ENCODE data around the gene NAT8L. TPM values are rescaled to one million over a fixed set of nuclear protein-coding genes. Genes with fewer than 3 reads are reported as not detected.

NAT8L gene
- total RNA-seq, 1 experiment from 2014 or later: 13.9 TPM

DNA sequence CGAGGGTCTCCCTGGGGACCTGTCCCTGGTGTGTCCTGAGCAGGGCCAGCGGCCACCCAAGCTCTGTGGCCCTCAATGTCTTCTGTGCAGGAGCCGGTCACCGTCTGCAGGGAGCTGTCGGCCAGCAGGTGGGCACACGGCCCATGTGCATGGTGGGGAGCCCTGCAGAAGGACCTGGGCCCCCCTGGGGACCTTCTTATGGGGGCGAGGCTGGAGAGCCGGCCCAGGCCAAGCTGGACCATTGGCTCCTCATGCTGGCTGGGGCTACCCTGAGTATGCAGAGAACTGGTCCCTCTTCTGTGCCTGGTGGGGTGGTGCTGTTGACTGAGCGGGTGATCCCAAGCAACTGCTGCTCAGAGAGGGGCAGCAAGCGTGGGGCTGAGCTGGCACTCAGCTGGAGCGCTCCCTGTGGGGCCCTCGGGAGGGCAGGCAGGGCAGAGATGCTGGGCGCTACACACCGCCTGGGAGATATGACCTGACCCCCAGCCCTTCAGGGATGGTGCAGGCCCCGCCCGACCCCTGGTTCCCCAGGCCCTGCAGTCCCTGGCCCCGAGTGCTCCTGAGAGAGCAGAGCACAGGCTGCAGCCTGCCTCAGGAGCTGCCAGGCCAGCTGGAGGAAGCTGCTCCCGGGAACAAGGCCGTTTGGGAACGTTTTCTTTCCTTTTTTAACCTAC is 14.8 kb downstream of the NAT8L start:
- H3K27me3 Mint-ChIP-seq (ENCODE audit: low read depth): peaks cover 2% of the 10 kb centered on the region; the same call in 1 of the 2 replicates

More for the DNA sequence above, 14.8 kb downstream of the NAT8L start:
- no peak overlapping the region for H3K27ac Mint-ChIP-seq
- no peak for TF ChIP-seq CTCF (conservative IDR thresholded peaks at IDR 0.05)
- no peaks in the 10 kb centered on the region for H3K36me3 Mint-ChIP-seq (ENCODE audit: insufficient read depth in 1 of 3, low read depth in 3 of 3)
- no peak overlapping the region for H3K23ac ChIP-seq (ENCODE audit: insufficient read length, low read depth, low read length)
- no peak overlapping the region for H3K56ac ChIP-seq (ENCODE audit: insufficient read length, low read depth, low read length)
- H2BK20ac ChIP-seq (ENCODE audit: low read depth, low read length, poor library complexity, severe bottlenecking): no peak overlapping the region
- H3K4me3 Mint-ChIP-seq: no peak overlapping the region
- no peaks in the 10 kb centered on the region; the same call in 1 of the 2 replicates for H3K4me1 ChIP-seq (ENCODE audit: insufficient read depth, low read length)
- no peaks in the 10 kb centered on the region for H3K9me3 ChIP-seq (ENCODE audit: control insufficient read depth, low read depth, low read length)
- no peaks in the 10 kb centered on the region for H4K20me1 ChIP-seq (ENCODE audit: control insufficient read depth, insufficient read depth, insufficient read length)
- no peak overlapping the region for H3T11ph ChIP-seq (ENCODE audit: low read length)
- WGBS (ENCODE audit: extremely low coverage, insufficient read length, low lambda C conversion rate): no CpG with 5 or more reads among the region's 20 CpGs
- no peak overlapping the region for H3K9ac ChIP-seq (ENCODE audit: extremely low read depth, insufficient read length, low read length)
- no peak overlapping the region for H3K4me2 ChIP-seq (ENCODE audit: insufficient read depth, insufficient read length, low read length)
- H2BK120ac ChIP-seq (ENCODE audit: low read depth, low read length, poor library complexity, severe bottlenecking): no peak overlapping the region
- H3K27ac ChIP-seq (ENCODE audit: insufficient read length, low read depth, low read length): no peak overlapping the region
- no peaks in the 10 kb centered on the region for H3K27me3 ChIP-seq (ENCODE audit: insufficient read depth, low read length)
- H3K18ac ChIP-seq (ENCODE audit: insufficient read length, low read depth, low read length): no peak overlapping the region
- no peaks in the 10 kb centered on the region; a peak in 1 of 5 replicates for H3K9me3 Mint-ChIP-seq
- no peak overlapping the region for H2AFZ ChIP-seq (ENCODE audit: low read length)
- H3K4me1 Mint-ChIP-seq: peaks cover 12 to 24% of the 10 kb centered on the region in 2 experiments
- no peak overlapping the region for H2BK15ac ChIP-seq (ENCODE audit: low read depth, low read length)
- H4K5ac ChIP-seq (ENCODE audit: insufficient read length, low read depth, low read length): no peak overlapping the region
- H3K79me1 ChIP-seq (ENCODE audit: insufficient read depth, low read depth, low read length, poor library complexity, severe bottlenecking): no peaks in the 10 kb centered on the region
- peak; percentile 23 for DNase-seq
- no peak overlapping the region for H4K8ac ChIP-seq (replicated peaks; ENCODE audit: insufficient read length, low read depth, low read length)
- no peak overlapping the region for H2AK5ac ChIP-seq (ENCODE audit: insufficient read length, low read length)
- no peak overlapping the region for H2BK12ac ChIP-seq (ENCODE audit: insufficient read length, low read depth, low read length)
- no peak overlapping the region for H4K91ac ChIP-seq (ENCODE audit: insufficient read length, low read depth, low read length)
- no peak overlapping the region for H3K14ac ChIP-seq (ENCODE audit: insufficient read depth, low read length)
- no peaks in the 10 kb centered on the region for H3K79me2 ChIP-seq (ENCODE audit: insufficient read depth, low read length)
- no peak overlapping the region for H2BK5ac ChIP-seq (ENCODE audit: insufficient read length, low read length)
- no peaks in the 10 kb centered on the region for H3K23me2 ChIP-seq (ENCODE audit: insufficient read length, low read depth, low read length, poor library complexity, severe bottlenecking)
- H3K4ac ChIP-seq (ENCODE audit: low read depth, low read length): no peak overlapping the region

Data from H9 (cell line).